ENCODE data around the gene CPA3. TPM values are rescaled to one million over a fixed set of nuclear protein-coding genes. Genes with fewer than 3 reads are reported as not detected.

The CPA3 gene, protein sequence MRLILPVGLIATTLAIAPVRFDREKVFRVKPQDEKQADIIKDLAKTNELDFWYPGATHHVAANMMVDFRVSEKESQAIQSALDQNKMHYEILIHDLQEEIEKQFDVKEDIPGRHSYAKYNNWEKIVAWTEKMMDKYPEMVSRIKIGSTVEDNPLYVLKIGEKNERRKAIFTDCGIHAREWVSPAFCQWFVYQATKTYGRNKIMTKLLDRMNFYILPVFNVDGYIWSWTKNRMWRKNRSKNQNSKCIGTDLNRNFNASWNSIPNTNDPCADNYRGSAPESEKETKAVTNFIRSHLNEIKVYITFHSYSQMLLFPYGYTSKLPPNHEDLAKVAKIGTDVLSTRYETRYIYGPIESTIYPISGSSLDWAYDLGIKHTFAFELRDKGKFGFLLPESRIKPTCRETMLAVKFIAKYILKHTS
- total RNA-seq: not detected in 3 replicates
- long read RNA-seq: 0 reads

DNA sequence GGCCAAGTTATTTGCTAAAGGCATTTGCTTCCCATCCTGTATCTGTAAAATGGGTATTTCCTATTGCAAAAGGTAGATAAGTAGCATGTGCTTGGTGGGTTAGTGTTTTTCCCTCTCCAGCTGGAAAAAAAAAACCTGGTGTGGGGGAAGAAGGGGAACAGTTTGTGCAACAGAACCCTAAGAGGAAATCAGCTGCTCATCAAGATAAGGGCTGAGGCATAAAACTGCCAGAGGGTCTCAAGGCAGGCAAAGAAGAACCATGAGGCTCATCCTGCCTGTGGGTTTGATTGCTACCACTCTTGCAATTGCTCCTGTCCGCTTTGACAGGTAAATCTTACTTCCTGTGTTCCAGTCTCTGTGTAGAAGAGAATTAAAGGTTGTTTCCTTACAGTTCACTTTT is at the start of gene CPA3:
Gene CPA3, plus strand, starts transcription at position 248 of the 400 bp plus-strand sequence. Its CDS starts 12 bp downstream, at position 260.
- Mint-ChIP-seq H3K27ac (ENCODE audit: unreplicated experiment) (no peak within 1 kb of the TSS), H3K36me3 (ENCODE audit: low read depth) (no peaks in the 10 kb centered on the region), H3K9me3 (ENCODE audit: low read depth) (no peaks in the 10 kb centered on the region), H3K27me3 (ENCODE audit: low read depth) (no peaks in the 10 kb centered on the region), H3K4me1 (ENCODE audit: low read depth) (peaks cover 5% of the 10 kb centered on the region), H3K4me3 (ENCODE audit: unreplicated experiment) (no peak within 1 kb of the TSS)
- no peak for TF ChIP-seq CTCF (IDR thresholded peaks at IDR 0.05)
- DNase-seq (ENCODE audit: low spot score): no peak

DNA sequence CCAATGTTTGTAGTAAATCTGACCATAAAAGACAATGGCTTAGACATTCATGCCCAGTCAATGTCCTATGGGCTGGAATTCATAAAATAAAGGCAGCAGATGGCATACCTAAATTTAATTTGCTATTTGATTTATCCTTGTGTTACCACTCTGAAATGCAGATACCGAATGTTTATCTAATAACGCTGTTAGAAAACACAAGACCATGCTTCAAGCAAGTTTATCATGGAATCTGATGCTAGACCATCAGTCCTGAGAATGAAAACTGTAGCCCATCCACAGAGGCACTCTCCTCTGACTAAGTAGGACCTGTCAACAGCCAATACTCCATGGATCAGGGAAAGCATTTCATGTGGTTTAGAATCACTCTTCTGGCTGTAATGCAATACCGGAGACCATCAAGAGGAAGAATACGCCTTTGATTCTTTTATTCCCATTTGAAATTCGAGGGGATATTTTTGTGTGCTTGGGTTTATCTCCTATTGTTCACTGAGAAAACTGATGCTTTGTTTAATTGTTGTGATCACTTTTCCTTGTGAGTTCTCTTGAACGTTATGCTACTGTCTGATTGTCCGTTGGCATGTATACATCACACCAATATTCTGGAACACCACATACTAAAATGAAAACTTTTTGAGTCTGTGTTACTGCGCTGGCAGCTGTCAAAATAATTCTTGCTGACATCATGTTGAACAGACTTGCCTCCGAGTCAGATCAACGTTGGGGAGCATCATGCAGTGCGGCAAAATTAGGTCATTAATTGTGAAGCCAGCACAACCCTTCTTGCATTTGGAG is 49.6 kb upstream of the CPA3 start:
- H3K36me3 Mint-ChIP-seq (ENCODE audit: low read depth): peaks cover 2% of the 10 kb centered on the region
- H3K27ac Mint-ChIP-seq (ENCODE audit: unreplicated experiment): no peak overlapping the region

DNA sequence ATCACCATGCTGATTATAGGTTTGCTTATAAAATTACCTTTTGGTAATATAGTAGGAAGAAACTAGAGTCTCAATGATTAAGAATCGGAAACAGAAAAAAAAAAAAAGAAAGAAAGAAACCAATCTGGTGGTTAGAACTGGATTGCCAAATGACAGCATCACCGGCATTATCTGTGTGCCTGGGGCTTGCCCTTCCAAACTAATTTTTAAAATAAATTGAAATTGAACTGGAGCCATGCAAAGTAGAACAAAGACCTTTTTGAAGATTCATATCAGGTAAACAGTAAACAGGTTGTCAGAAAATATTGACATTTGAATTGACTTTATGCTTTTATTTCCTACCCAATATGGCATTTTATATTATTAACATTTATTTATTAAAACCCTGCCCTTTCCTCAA is 48.7 kb upstream of the CPA3 start:
- Mint-ChIP-seq H3K4me1 (ENCODE audit: low read depth) (peaks cover 16% of the 10 kb centered on the region), H3K27ac (ENCODE audit: unreplicated experiment) (no peak overlapping the region), H3K4me3 (ENCODE audit: unreplicated experiment) (no peak overlapping the region), H3K36me3 (ENCODE audit: low read depth) (peaks cover 2% of the 10 kb centered on the region), H3K27me3 (ENCODE audit: low read depth) (no peaks in the 10 kb centered on the region), H3K9me3 (ENCODE audit: low read depth) (no peaks in the 10 kb centered on the region)
- DNase-seq (ENCODE audit: low spot score): no peak
- TF ChIP-seq CTCF (IDR thresholded peaks at IDR 0.05): no peak

More for the DNA sequence above, 49.6 kb upstream of the CPA3 start:
- peaks cover 1% of the 10 kb centered on the region for H3K27me3 Mint-ChIP-seq (ENCODE audit: low read depth)
- no peak for DNase-seq (ENCODE audit: low spot score)
- no peak for TF ChIP-seq CTCF (IDR thresholded peaks at IDR 0.05)
- no peak overlapping the region for H3K4me3 Mint-ChIP-seq (ENCODE audit: unreplicated experiment)
- peaks cover 13% of the 10 kb centered on the region for H3K4me1 Mint-ChIP-seq (ENCODE audit: low read depth)
- no peaks in the 10 kb centered on the region for H3K9me3 Mint-ChIP-seq (ENCODE audit: low read depth)

DNA sequence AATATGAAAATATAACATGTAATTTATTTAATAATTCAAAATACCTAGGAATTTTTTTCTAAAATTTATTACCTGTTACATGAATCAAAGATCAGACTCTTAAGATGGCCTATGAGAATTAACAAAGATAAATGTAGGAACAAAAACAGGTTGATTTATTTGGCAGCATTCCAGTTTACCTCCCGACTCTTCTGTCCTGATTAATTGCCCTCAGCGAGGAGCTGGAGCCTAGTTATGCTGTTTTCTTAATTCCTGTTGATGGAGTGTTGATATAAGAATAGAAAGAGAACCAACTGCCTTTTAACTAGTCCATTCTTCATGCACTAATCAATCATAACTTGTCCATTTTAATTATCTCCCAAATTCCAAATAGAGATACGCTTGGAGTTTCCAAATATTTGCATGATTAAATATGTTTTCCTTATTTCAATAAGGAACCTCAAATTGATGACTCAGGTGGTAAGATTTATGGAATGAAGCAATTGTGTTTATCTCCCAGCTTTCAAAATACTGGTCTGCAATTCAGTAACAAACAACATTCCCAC is 48.0 kb upstream of the CPA3 start:
- Mint-ChIP-seq H3K27me3 (ENCODE audit: low read depth) (no peaks in the 10 kb centered on the region), H3K4me3 (ENCODE audit: unreplicated experiment) (no peak overlapping the region), H3K36me3 (ENCODE audit: low read depth) (peaks cover 2% of the 10 kb centered on the region), H3K27ac (ENCODE audit: unreplicated experiment) (no peak overlapping the region), H3K4me1 (ENCODE audit: low read depth) (peaks cover 16% of the 10 kb centered on the region), H3K9me3 (ENCODE audit: low read depth) (peaks cover 3% of the 10 kb centered on the region)
- TF ChIP-seq CTCF (IDR thresholded peaks at IDR 0.05): no peak
- DNase-seq (ENCODE audit: low spot score): no peak

Measured in chondrocyte (in vitro differentiated cells).